T1000 (cell line): Measurements from ENCODE around the gene ZNF525.
"Not testable (repeated sequence)": the region's sequence is repeated elsewhere in the genome, so short reads cannot be mapped to it uniquely, and the experiment has no call there.

ENCODE experiments used
- DNase-seq: peaks from one replicate; lab custom pipeline; 2025; ENCODE audit warnings: mixed read lengths; lab: John Stamatoyannopoulos, UW

Gene ZNF525

GRCh38 chr19:53365134-53365898, at the start of gene ZNF525:
Gene ZNF525 (plus strand): TSS chr19:53365705. CDS start chr19:53372282, 6,577 bp downstream.
- DNase-seq, result peak; percentile 64

DNA sequence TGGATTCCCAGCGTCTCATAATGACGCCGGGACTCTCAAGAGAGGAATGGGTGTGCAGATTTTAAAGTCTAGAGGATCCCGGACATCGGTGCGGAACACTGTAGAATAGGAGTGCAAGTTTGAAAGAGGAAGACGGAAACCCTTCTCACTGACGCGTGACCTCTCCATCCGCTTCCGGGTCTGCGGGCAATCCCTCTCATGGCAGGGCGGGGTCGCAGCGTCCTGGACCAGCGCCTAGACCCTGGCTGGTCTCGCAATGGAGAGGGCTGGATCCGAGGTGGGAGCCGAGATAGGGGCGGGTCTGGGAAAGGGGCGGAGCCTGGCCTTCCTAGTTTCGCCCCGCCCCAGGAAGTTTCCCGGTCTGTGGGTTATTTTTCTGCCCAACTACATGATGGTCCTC, 36.5 kb upstream of the ZNF525 start:
- peak; percentile 71 for DNase-seq

- DNase-seq, result no peak
These were observed 33.0 kb upstream of the ZNF525 start for GRCh38 chr19:53332484-53332883.

GRCh38 chr19:53333066-53333462, 32.4 kb upstream of the ZNF525 start:
- peak; percentile 62 for DNase-seq

- DNase-seq, result peak; percentile 95
These were observed 31.7 kb upstream of the ZNF525 start, which contains the start of gene ZNF845 for GRCh38 chr19:53333463-53334449. Gene ZNF845 (plus strand): TSS chr19:53333749. CDS start chr19:53341308, 7,559 bp downstream.

GRCh38 chr19:53344403-53344802, 21.1 kb upstream of the ZNF525 start:
- not testable (repeated sequence) for DNase-seq

GRCh38 chr19:53355739-53356138, 9.8 kb upstream of the ZNF525 start:
- no peak for DNase-seq

GRCh38 chr19:53357821-53358581, 7.5 kb upstream of the ZNF525 start:
- no peak for DNase-seq

GRCh38 chr19:53360056-53360455, 5.4 kb upstream of the ZNF525 start:
- DNase-seq, result not testable (repeated sequence)

GRCh38 chr19:53365899-53366493, 491 bp downstream of the ZNF525 start:
- DNase-seq, result no peak

DNA sequence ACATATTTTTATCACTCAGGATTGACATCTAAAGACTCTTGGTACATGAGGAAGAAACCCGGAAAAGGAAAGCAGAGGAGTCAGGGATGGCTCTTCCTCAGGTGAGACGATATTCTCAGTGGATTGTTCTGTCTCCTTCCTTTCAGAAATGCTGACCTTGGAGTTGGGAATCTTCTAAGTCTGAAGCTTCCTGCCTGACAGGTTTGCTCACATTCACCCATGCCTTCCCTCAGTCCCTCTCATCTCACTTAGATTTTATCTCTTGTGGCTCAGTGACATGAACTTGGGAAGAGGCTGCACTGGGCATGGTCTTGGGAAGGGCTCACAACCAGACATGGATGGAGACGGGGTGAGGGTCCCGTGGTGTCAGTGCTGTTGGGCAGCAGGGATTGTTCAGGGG, 6.7 kb downstream of the ZNF525 start:
- DNase-seq, result no peak

GRCh38 chr19:53374288-53374687, 8.8 kb downstream of the ZNF525 start:
- DNase-seq, result no peak

DNA sequence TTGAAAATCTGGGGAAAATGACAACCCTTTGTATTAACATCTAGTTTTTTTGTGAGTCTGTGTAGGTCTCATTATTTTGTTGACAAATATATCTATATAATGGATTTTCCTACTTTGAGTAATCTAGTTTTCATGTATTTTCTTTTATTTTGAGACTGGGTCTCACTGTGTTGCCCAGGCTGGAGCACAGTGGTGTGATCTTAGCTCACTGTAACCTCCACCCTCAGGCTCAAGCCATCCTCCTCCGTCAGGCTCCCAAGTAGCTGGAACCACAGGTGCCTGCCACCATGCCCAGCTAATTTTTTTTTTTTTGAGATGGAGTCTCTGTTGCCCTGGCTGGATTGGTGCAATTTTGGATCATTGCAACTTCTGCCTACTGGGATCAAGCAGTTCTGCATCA, 9.2 kb downstream of the ZNF525 start:
- no peak for DNase-seq

DNA sequence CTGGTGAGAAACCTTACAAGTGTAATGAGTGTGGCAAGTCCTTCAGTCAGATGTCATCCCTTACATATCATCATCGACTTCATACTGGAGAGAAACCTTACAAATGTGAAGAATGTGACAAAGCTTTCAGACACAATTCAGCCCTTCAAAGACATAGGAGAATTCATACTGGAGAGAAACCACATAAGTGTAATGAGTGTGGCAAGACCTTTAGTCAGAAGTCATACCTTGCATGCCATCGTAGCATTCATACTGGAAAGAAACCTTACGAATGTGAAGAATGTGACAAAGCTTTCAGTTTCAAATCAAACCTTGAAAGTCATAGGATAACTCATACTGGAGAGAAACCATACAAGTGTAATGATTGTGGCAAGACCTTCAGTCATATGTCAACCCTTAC, 15.9 kb downstream of the ZNF525 start:
- DNase-seq, result no peak

- DNase-seq, result no peak
These were observed 22.7 kb downstream of the ZNF525 start for GRCh38 chr19:53388168-53388567.

GRCh38 chr19:53388904-53389303, 23.4 kb downstream of the ZNF525 start:
- no peak for DNase-seq

- no peak for DNase-seq
These were observed 24.1 kb downstream of the ZNF525 start for GRCh38 chr19:53389571-53389970.

GRCh38 chr19:53389978-53390377, 24.5 kb downstream of the ZNF525 start:
- no peak for DNase-seq

DNA sequence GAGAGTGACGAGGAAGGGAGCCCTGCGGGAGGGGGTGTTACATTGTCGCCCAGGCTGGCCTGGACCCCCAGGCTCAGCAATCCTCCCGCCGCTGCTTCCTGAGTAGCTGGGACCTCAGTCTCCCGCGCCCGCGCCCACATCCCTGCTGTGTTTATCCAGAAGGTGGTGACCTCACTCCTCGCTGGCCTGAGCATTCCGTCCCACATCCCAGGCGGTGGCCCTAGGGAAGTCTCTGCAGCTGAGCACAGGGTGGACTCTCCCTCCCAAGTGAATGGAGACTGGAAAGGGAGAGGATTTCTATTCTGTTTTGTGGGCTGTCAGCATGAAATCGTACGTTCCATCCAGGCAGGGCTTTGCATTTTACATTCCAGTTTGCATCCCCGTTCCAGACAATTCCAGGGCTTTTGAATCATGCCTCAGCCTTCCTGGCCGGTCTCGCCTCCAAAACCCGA, 29.0 kb downstream of the ZNF525 start:
- DNase-seq, result peak; percentile 66

DNA sequence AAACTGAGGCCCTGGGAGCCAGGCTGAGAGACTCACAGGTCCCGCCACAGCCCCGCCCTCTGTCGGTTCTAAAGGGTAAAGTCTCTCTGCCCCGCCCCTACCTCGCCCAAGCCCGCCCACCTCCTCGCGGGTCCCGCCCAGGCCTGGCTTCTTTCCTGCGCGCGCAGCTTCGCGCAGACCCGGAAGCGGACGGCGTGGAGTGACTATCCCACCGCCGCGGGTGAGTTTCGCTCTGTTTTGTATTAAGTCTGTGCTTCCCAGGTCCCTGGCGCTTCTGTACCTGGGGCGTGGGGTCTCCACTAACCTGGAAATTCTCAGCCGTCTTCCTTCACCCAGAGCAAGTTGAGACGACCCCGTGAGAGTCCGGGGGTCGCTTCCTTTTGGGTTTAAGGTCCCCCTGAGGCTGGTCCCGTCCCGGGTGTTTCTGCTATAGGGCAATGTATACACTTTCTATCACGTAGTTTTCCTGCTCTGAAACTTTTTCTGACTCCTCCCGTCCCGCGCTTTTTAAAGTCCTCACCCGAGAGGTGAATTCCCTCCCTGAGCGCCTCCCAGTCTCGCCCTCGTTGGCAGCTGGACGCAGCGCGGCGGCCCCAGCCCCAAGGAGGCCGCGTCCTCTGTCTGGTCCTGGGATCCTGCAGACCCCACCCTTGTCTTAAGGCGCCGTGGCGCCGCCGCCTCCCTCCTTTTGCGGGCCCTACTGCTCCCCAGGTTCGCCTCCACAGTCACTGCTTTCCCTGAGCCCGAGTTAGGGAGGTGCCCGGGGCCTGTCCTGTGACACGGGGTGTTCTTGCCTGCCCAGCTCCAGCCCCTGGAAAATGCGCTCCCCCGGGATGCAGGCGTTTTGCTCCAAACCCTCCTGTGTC, 29.7 kb downstream of the ZNF525 start, which contains the start of gene ZNF765:
TSS of gene ZNF765 (plus strand) at position 176 of the 866 bp plus-strand sequence. CDS start 2,867 bp downstream, outside the sequence.
- DNase-seq, result peak; percentile 89
